Measurements from ENCODE around the gene MAML3.

Gene MAML3

GRCh38 chr4:139799615-139800014, 354.4 kb downstream of the MAML3 start:
- no peak for DNase-seq

- no peak for DNase-seq
These were observed 355.5 kb downstream of the MAML3 start for GRCh38 chr4:139798456-139798855.

GRCh38 chr4:139797287-139797686, 356.7 kb downstream of the MAML3 start:
- DNase-seq: no peak

- DNase-seq: no peak
These were observed 358.3 kb downstream of the MAML3 start for GRCh38 chr4:139795527-139796314.

GRCh38 chr4:139794158-139794954, 359.6 kb downstream of the MAML3 start:
- no peak for DNase-seq

DNA sequence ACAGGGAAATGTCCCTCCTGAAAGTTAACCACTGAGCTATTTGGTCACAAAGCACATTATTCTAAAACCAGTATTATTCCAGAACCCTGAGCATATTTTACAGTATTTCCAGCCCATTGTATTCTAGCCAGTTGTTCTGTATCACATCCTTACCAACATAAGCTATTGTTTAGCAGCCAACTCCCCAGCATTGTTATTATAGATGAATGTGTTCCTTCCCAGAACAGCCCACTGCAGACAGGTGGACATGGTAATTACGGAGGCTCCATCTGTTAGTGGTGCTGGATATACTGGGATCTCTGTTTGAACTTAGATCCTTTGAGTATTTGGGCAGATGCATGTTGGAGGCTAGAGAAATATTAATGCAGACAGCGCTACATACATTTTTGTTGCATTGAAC, 362.3 kb downstream of the MAML3 start:
- DNase-seq: no peak

- no peak for DNase-seq
These were observed 363.7 kb downstream of the MAML3 start for GRCh38 chr4:139790291-139790690.

DNA sequence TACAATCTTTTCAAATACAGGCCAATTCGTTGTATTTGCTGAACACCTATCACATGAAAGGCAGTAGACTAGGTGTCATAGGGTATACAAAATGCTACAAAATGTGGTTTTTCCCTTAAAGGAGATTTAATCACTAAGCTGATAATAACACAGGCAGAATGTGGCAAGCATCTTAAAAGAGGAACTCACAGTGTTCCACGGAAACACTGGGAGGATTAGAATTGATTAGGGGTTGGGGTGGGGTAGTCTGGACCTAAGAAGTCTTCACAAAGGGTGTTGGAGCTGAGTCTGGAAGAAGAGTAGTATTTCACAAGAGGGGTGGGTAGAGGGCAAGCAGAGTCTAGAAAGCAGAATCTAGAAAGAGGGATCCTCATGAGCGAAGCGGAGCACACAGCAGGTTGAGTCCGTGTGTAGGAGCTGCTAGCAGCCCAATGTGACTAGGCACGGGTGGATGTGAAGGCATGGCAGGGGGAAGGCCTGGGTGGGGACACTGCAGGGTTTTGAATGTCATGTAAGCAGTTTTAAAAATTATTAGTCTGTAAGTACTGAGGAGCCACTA, 364.8 kb downstream of the MAML3 start:
- DNase-seq: no peak

DNA sequence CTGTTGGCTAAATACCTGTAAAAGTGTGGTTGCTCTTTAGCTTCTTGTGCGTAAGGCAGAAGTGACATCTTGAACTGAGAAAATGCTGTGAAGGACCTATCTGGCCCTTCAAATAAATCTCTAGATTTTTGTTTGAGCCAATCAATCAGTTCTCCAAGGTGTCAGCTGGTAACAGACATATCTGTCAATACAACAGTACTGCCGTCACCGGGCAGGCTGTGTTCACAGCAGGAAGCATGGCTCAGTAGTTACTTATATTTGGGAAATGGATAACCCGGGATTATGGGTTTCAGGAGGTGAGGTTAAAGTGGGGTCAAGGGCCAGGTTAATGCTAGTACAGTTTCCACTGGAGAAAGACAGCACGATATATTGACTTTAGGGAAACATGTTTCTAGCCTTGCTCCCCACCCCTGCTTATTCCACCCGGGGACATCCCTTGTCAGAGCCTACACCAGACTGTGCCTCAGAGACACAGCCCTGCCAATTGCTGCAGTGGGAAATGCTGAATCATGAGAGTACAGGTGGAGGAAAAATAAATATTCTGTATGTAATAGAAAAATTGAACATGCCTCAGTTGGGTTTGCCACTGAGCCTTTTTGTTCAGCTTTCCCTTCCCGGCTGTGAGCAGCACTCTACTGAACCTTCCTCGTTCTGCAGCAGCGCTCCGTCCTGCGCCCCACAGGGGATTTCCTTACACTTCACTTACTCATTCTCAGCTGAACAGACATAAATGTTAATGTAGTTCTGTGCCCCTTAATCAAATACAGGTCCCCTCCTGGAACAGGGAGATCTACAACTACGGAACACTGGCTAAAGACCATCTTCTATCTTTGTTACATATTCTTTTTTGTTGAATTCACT, 367.3 kb downstream of the MAML3 start:
- DNase-seq: no peak

- DNase-seq: no peak
These were observed 368.6 kb downstream of the MAML3 start for GRCh38 chr4:139785356-139785755.

DNA sequence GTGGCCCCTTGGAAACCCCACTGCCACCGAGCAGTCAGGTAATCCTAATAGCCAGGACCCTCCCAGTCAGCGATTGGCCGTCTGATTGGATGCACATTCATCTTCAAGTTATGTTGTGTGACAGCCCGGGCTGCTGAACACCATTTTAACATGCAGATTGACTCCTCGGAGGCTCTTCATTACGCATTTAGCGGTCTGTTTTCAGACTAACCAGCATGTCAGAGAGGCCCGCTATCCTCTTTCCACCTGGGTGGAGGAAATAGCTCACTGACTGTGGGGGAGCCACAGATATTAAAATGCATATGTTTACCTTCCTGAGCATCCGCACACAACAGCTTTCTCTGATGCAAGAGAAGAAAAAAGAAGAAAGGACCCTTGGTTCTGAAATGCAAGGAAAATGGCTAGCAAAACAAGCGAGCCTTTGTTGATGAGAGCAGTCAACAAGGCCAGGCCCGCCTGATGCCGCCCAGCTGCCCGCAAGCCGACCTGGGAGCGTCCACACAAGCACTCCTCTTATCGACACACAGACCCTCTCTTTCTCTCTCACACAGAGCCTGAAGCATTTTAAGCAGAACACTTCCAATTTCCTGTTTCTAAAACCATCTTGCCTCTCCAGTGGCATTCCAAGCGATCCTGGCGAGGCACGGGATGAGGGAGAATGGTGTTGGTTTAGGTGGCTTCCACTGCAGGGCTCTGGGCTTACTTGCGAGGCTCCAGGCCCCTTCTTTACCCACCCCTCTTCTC, 370.1 kb downstream of the MAML3 start:
- no peak for DNase-seq

DNA sequence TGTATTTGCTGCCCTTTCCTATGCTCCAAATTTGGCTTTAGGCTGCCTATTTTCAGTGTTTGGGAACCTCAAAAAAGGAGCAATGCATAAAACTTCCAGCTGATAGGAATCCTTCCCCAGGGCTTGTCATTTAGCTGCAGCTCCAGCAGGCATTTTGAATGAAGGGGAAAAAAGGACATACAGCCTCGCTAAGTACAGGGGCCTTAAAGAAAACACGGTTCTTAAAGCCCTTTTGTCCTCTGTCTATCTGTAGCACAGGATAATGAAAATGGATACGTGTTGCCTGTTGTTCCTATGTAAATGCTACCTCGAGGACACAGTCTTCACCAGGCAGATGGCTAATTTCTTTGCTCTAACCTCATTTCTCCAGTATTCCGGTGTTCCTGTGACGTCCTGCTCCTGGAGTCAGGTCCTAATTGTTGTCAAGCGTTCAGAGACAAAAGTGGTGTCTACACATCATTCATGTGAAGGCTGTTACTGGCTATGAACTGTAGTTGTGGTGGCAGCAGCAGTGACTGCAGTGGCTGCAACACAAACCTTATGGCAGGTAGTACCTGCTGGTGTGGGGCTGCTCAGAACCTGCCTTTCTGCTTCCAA, 371.0 kb downstream of the MAML3 start:
- no peak for DNase-seq

DNA sequence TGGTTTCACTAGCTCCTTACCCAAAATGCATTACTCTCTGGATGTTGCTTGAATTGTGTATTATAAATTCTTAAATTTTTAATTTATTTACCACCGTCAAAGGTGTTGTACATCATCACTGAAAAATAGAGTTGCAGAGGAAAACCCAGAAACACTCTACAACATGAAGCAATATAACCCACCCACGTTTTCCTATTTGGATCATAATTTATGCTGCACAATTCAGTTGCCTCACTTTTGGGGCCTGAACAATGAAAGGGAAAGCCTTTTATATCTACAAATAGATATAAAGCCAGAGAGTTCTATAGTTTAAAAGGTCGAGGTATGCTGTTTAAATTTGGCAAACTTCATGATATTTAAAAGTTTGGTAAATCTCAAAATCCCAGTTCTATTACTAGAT, 372.9 kb downstream of the MAML3 start:
- DNase-seq: no peak

DNA sequence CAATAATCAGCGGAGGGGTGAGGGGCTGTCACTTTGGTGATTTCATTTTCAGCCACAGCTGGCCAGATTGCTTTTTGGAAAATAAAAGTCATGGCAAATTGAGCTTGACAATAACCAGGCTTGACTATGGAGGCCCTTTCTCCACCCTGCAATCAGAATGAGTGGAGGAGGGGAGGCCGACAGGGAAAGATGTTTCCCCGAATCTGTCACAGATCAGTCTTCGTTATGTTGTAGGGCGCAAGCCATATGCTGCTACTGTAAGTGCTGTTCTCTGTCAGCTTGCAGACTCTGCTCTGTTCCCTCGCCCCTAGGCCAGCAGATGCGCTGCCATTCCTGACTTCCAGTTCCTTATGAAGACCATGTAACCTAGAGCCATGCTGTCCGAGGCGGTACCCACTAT, 374.3 kb downstream of the MAML3 start:
- DNase-seq: no peak

DNA sequence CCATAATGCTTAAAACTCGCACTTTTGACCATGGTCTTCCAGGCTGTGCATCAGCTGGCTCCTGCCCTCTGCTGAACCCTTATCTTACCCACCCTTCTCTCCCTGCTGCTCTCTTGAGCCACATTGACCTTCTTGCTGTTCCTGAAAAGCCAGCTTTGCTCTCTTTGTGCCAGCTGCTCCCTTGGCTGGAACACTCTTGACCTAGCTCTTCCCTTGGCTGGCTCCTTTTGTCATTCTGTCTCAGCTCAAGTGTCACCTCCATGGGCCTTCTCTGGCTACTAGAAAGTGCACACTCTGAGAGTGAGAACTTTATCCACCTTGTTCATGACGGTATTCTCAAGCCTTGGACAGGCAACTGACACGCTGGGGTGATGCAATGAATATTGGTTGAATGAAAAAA, 376.2 kb downstream of the MAML3 start:
- DNase-seq: no peak

GRCh38 chr4:139776235-139776634, 377.7 kb downstream of the MAML3 start:
- no peak for DNase-seq

DNA sequence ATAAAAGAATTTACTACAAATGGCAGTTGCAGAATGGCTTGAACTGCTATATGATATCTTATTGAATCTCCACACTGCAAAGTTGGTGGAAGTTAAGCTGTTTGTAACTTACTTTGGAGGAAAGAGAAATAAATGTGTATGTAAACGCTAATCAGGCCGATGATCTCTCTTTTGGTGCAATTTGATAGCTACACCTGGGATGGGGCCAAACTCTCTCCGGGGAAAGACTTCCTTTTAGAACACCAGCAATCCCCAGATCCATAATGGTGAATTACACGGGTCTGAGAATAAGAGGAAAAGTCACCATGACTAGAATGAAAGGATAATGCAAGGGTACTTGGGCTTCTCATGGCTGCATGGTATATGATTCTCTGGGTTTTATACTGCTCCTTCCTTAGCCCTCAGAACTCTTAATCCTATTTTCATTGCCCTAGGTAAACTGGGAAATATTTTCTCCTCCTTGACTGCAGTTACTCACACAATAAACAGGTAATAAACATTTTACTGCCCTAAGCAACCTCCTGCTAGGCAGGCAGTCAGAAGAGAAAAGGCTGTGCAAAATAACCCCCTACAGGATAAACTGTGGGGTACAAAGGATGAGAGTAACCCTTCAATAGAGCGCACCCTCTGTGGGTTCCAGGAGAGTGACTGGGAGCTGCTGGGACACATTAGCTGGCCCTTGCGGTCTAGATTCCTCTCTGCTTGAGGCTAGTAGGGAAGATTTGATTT, 379.1 kb downstream of the MAML3 start:
- DNase-seq: no peak

GRCh38 chr4:139773560-139774318, 380.2 kb downstream of the MAML3 start:
- no peak for DNase-seq

DNA sequence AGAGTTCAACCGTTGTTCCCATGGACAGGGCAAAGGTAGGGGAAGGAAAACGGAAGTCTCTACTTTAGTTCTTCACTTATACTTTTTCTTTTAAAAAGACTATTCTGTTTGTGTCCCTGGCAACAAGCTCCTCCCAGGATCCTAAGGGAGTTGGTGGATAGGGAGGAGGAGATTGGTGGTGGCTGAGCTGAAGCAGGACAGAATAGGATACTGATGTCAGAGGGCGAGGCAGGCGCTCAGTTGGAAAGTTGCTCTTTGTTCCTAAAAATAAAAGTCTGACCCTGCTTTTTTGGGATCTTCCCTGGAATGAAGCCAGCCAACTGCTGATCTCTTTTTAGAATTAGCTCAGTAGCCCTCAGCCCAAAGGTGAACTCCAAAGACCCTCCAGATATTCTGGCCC, 383.6 kb downstream of the MAML3 start:
- no peak for DNase-seq

- DNase-seq: no peak
These were observed 384.6 kb downstream of the MAML3 start for GRCh38 chr4:139769364-139769763.

Measured in activated gamma-delta T cell treated with Interleukin-2 at 50 U/mL for 16 hours (primary cell).